Transverse colon (tissue), 4 donors: ENCODE results near the gene KLK11. TPM values are rescaled to one million over a fixed set of nuclear protein-coding genes. Genes with fewer than 3 reads are reported as not detected.

Experiments used
- DNase-seq: peaks from one replicate; pipeline ENCODE4 v3.0.0-alpha.2; 2019
- H3K27ac ChIP-seq, 4 donors: fragments of 200-600 bp; sonication (generic); 2 replicates each; pipeline ENCODE4 v1.5.1; 2016 to 2018; ENCODE audit warnings: inconsistent platforms in 4 of 4
- H3K27me3 ChIP-seq: fragments of 200-600 bp; sonication (generic); 2 replicates; pipeline ENCODE4 v1.5.1; 2017; ENCODE audit warnings: inconsistent platforms
- H3K36me3 ChIP-seq, 4 donors: fragments of 200-600 bp; sonication (generic); 2 replicates each; pipeline ENCODE4 v1.5.1; 2017 to 2019; ENCODE audit warnings: inconsistent platforms in 4 of 4
- H3K4me1 ChIP-seq, 4 donors: fragments of 200-600 bp; sonication (generic); 2 replicates each; pipeline ENCODE4 v1.5.1; 2017 to 2020; ENCODE audit warnings: inconsistent platforms in 4 of 4
- H3K4me3 ChIP-seq, 4 donors: fragments of 200-600 bp; sonication (generic); 1 replicate in 1 of 4; 2 replicates in 3 of 4; pipeline versions ENCODE4 v1.5.1 to v1.6.1; 2017 to 2019; ENCODE audit warnings: inconsistent platforms in 4 of 4
- H3K9me3 ChIP-seq, 2 donors: fragments of 200-600 bp; sonication (generic); 2 replicates each; pipeline ENCODE4 v1.5.1; 2017 to 2019; ENCODE audit warnings: inconsistent platforms in 2 of 2
- CTCF ChIP-seq, 5 experiments: fragments of 200-600 bp in 3 of 5; fragments of 450-650 bp in 2 of 5; sonication (generic) in 3 of 5; IDR thresholded peaks; 1 replicate in 2 of 5; 2 replicates in 3 of 5; pipeline ENCODE4 v1.5.1; 2016 to 2017; ENCODE audit warnings: antibody characterized with exemption in 5 of 5, inconsistent platforms in 3 of 5, mild to moderate bottlenecking in 2 of 5, moderate library complexity in 1 of 5
- EP300 ChIP-seq: sonication (generic); formaldehyde crosslinking; IDR thresholded peaks from one replicate; pipeline ENCODE4 v1.6.1; 2017; ENCODE audit warnings: antibody characterized with exemption, low read depth
- POLR2A ChIP-seq: fragments of 450-650 bp; IDR thresholded peaks from one replicate; pipeline ENCODE4 v1.6.1; 2016; ENCODE audit warnings: antibody characterized with exemption, mild to moderate bottlenecking, moderate library complexity
- POLR2AphosphoS5 ChIP-seq, 3 donors: sonication (generic); formaldehyde crosslinking; IDR thresholded peaks; one replicate each; pipeline ENCODE4 v1.6.1; 2016; ENCODE audit warnings: antibody characterized with exemption in 3 of 3
- WGBS, 2 donors: methylation state at CpG; one replicate each; pipeline ENCODE4 v1.1.5; 2018; ENCODE audit warnings: low coverage in 1 of 2; 5-methylcytosine and 5-hydroxymethylcytosine counted together
- in situ Hi-C, 4 donors: fragments of 200-750 bp; cut with MboI; loops; one replicate each; pipeline versions ENCODE4 v1.15.0 to v1.15.1; 2017; ENCODE audit warnings: low sequenced_read_pairs in 3 of 4, low pct_ligation_motif_present in 1 of 4, low pct_unique_long_range_greater_than_20kb in 1 of 4
- intact Hi-C: fragments of 100-400 bp; cut with DNase I; formaldehyde crosslinking; loops from one replicate; pipeline ENCODE4 v1.15.1; 2023; ENCODE audit warnings: low total_unique reads
- total RNA-seq, 4 donors: library from RNA; depleted of rRNA; stranded (reverse); fragments of >200 nt; gene quantifications; one replicate each; pipeline ENCODE4 v1.1.0, GENCODE V29; 2016

The KLK11 gene
- total RNA-seq, 4 donors from 2014 or later: 0.55 to 0.79 TPM; not detected in 2

GRCh38 chr19:50981587-50982146, 44.7 kb downstream of the KLK11 start:
- TF ChIP-seq CTCF (IDR thresholded peaks at IDR 0.05) (no peak), POLR2AphosphoS5 (IDR thresholded peaks at IDR 0.05) (no peak), POLR2A (no peak), EP300 (no peak)
- in situ Hi-C loops (no loop called here), intact Hi-C loops (no loop called here)
- DNase-seq: no peak
- Histone ChIP-seq H3K9me3 (no peaks in the 10 kb centered on the region), H3K27me3 (peaks cover 31% of the 10 kb centered on the region), H3K4me1 (no peaks in the 10 kb centered on the region), H3K4me3 (no peak overlapping the region), H3K36me3 (no peaks in the 10 kb centered on the region), H3K27ac (no peak overlapping the region)
- 0 to 48% methylated on average over 1 to 11 of the region's 11 CpGs for WGBS, 2 donors

- Histone ChIP-seq H3K9me3 (no peaks in the 10 kb centered on the region), H3K27me3 (peaks cover 23% of the 10 kb centered on the region), H3K27ac (no peak overlapping the region), H3K4me3 (no peak overlapping the region), H3K4me1 (no peaks in the 10 kb centered on the region), H3K36me3 (no peaks in the 10 kb centered on the region)
- intact Hi-C loops (no loop called here), in situ Hi-C loops (no loop called here)
- no peak for DNase-seq
- TF ChIP-seq POLR2A: no peak
- TF ChIP-seq POLR2AphosphoS5 (IDR thresholded peaks at IDR 0.05): no peak
- TF ChIP-seq CTCF (IDR thresholded peaks at IDR 0.05): no peak
- no peak for TF ChIP-seq EP300
- 49 to 50% methylated on average over 7 to 13 of the region's 13 CpGs for WGBS, 2 donors
Observed at GRCh38 chr19:50980208-50980607, 46.2 kb downstream of the KLK11 start.

GRCh38 chr19:50979758-50980157, 46.7 kb downstream of the KLK11 start:
- Histone ChIP-seq H3K4me1 (no peaks in the 10 kb centered on the region), H3K36me3 (no peaks in the 10 kb centered on the region), H3K4me3 (no peak overlapping the region), H3K27ac (no peak overlapping the region), H3K27me3 (peaks cover 23% of the 10 kb centered on the region), H3K9me3 (no peaks in the 10 kb centered on the region)
- intact Hi-C loops (no loop called here), in situ Hi-C loops (no loop called here)
- TF ChIP-seq EP300 (no peak), POLR2AphosphoS5 (IDR thresholded peaks at IDR 0.05) (no peak), CTCF (IDR thresholded peaks at IDR 0.05) (no peak), POLR2A (no peak)
- DNase-seq: no peak
- WGBS, 2 donors: 20 to 30% methylated on average over 1 to 8 of the region's 8 CpGs

- Histone ChIP-seq H3K36me3 (no peaks in the 10 kb centered on the region), H3K27me3 (peaks cover 21% of the 10 kb centered on the region), H3K9me3 (no peaks in the 10 kb centered on the region), H3K4me3 (no peak overlapping the region), H3K27ac (no peak overlapping the region), H3K4me1 (no peaks in the 10 kb centered on the region)
- DNase-seq: no peak
- in situ Hi-C loops (no loop called here), intact Hi-C loops (no loop called here)
- no peak for TF ChIP-seq CTCF (IDR thresholded peaks at IDR 0.05)
- TF ChIP-seq POLR2A: no peak
- no peak for TF ChIP-seq EP300
- WGBS, 2 donors: 45 to 53% methylated on average over 5 of the region's 5 CpGs
Observed at GRCh38 chr19:50978772-50979390, 47.5 kb downstream of the KLK11 start.
